Aorta (tissue), 5 donors: Measurements from ENCODE around the gene BRICD5. TPM values are rescaled to one million over a fixed set of nuclear protein-coding genes. Genes with fewer than 3 reads are reported as not detected.

Source experiments
- ATAC-seq: fragments of 200-7000 bp; cut with Tn5 transposase; one replicate; pipeline ENCODE4 v1.9.1; 2022; ENCODE audit warnings: moderate library complexity; ENCODE audit not compliant: low FRiP score
- DNase-seq, 2 donors: peaks; one replicate each; pipeline ENCODE4 v3.0.0-alpha.2; 2020
- H3K27ac ChIP-seq, 2 donors: one replicate each; pipeline ENCODE4 v1.5.1; 2013; ENCODE audit warnings: low read length in 2 of 2, mild to moderate bottlenecking in 2 of 2, moderate library complexity in 2 of 2, control low read depth in 1 of 2, inconsistent platforms in 1 of 2, low read depth in 1 of 2
- H3K27me3 ChIP-seq, 2 donors: one replicate each; pipeline ENCODE4 v1.6.1; 2013; ENCODE audit warnings: control low read depth in 1 of 2, low read length in 1 of 2, mild to moderate bottlenecking in 1 of 2, moderate library complexity in 1 of 2; ENCODE audit not compliant: insufficient read depth in 2 of 2, control insufficient read depth in 1 of 2
- H3K36me3 ChIP-seq, 2 donors: one replicate each; pipeline ENCODE4 v1.6.1; 2013; ENCODE audit warnings: control low read depth in 1 of 2, low read length in 1 of 2, mild to moderate bottlenecking in 1 of 2; ENCODE audit not compliant: insufficient read depth in 2 of 2, control insufficient read depth in 1 of 2
- H3K4me1 ChIP-seq, 2 donors: one replicate each; pipeline ENCODE4 v1.6.1; 2013; ENCODE audit warnings: low read length in 2 of 2, control low read depth in 1 of 2, mild to moderate bottlenecking in 1 of 2, moderate library complexity in 1 of 2; ENCODE audit not compliant: insufficient read depth in 2 of 2, control insufficient read depth in 1 of 2
- H3K4me3 ChIP-seq, 2 donors: one replicate each; pipeline ENCODE4 v1.5.1; 2013; ENCODE audit warnings: low read length in 2 of 2, control low read depth in 1 of 2, mild to moderate bottlenecking in 1 of 2
- H3K9me3 ChIP-seq: one replicate; pipeline ENCODE4 v1.6.1; 2013; ENCODE audit warnings: mild to moderate bottlenecking, low read length; ENCODE audit not compliant: control insufficient read depth
- WGBS, 2 donors: extraction: QIAGEN DNeasy Blood & Tissue Kit; methylation state at CpG; one replicate each; pipeline ENCODE4 v1.1.7; 2013; 5-methylcytosine and 5-hydroxymethylcytosine counted together
- intact Hi-C, 2 donors: fragments of 100-400 bp; cut with DNase I; formaldehyde crosslinking; loops; one replicate each; pipeline versions ENCODE4 v1.14.2 to v1.15.0; 2022
- polyA plus RNA-seq, 2 donors: library from polyadenylated mRNA; stranded (reverse); fragments of 200-250 nt; gene quantifications; one replicate each; pipeline ENCODE4 v1.2.3, GENCODE V29; 2013
- total RNA-seq, 2 donors: library from RNA; stranded (reverse); fragmentation: NEBNext Ultra II Directional; extraction: Animal tissue kit (Norgen Biotek cat#: 25700); gene quantifications; one replicate each; pipeline ENCODE4 v1.2.1, GENCODE V29; 2021
- donor health status: healthy with polysubstance abuse.
- donor health status: Bipolar disorder and iron deficiency.
- donor health status: DM: no; HTN: no; CAD: no.
- donor health status: DM: no; HTN: no; CAD: no.
- donor health status: DM: yes; HTN: yes; CAD: no.

Gene BRICD5
- total and polyA plus RNA-seq, 4 donors, result 0.88 to 36.1 (median 4.7) TPM

DNA sequence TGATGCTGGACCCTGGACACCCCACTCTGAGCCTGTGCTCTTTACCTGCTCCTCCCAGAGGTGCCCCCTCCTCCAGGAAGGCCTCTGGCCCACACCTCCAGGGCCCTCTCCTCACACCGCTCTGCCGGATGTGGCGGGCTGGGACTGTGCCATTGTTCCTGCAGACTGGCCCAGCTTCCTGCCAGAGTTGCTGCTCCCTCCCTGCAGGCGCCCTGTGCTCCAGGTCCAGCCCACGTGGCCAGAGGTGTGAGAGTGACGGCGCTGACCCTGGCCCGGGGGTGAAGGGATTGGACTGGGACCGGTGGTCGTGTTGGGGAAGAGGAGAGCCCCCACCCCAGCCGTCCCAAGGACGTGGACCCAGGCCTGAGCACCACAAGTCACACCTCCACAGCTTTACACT is 18.4 kb upstream of the BRICD5 start:
- DNase-seq (no peak), ATAC-seq (no peak)
- intact Hi-C loops, result no loop called here
- no peaks in the 10 kb centered on the region for H3K4me1 ChIP-seq
- 89 to 91% methylated on average over 12 of the region's 12 CpGs for WGBS, 2 donors
- no peak overlapping the region for H3K27ac ChIP-seq
- H3K36me3 ChIP-seq, result peaks cover 0 to 9% of the 10 kb centered on the region in 2 donors
- no peak overlapping the region for H3K4me3 ChIP-seq
- H3K27me3 ChIP-seq, result no peaks in the 10 kb centered on the region
- H3K9me3 ChIP-seq, result no peaks in the 10 kb centered on the region

DNA sequence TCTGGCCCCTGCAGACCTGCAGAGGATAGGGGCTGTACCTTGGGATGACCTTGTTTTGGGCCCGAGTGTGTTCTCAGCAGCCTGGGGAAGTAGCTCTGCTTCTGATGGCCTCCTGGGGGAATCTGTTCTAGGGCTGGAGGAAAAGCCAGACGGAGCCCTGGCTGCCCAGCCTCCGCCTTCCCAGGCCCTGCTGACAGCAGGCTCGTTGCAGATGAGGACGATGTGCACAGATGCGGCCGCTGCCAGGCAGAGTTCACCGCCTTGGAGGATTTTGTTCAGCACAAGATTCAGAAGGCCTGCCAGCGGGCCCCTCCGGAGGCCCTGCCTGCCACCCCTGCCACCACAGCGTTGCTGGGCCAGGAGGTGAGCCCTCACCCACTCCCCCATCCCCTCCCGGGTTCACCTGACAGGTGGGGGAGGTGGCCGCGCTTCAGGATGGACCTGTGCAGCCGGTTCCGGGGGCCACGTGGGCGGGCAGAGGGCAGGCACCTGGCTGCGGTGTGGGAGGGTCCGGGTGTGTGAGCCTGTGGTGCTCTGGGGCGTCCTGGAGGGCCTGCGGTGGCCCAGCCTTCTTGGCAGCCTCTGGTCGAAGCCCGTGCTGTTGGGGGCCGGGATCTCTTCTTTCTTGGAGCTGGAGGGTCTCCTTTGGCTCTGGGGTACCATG is 17.6 kb upstream of the BRICD5 start:
- intact Hi-C loops, result no loop called here
- peaks cover 0 to 8% of the 10 kb centered on the region in 2 donors for H3K36me3 ChIP-seq

DNA sequence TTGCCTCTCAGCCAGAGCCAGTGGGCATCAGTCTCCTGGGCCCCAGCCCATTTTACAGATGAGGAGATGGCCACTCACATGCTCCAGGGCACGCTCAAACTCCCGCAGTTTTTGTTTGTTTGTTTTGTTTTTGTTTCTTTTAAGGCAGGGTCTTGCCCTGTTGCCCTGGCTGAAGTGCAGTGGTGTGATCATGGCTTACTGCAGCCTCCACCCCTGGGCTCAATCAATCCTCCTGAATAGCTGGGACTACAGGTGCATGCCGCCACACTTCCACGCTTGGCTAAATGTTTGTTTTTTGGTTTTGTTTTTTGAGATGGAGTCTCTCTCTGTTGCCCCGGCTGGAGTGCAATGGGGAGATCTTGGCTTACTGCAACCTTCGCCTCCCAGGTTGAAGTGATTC is 16.3 kb upstream of the BRICD5 start:
- Histone ChIP-seq H3K27me3 (no peaks in the 10 kb centered on the region), H3K36me3 (peaks cover 0 to 8% of the 10 kb centered on the region in 2 donors), H3K27ac (no peak overlapping the region), H3K4me3 (no peak overlapping the region), H3K4me1 (no peaks in the 10 kb centered on the region), H3K9me3 (no peaks in the 10 kb centered on the region)
- DNase-seq, result no peak
- 85 to 88% methylated on average over 6 of the region's 6 CpGs for WGBS, 2 donors
- no peak for ATAC-seq
- intact Hi-C loops, result no loop called here

More for the DNA sequence above, 17.6 kb upstream of the BRICD5 start:
- ATAC-seq (no peak), DNase-seq (no peak)
- H3K4me3 ChIP-seq, result no peak overlapping the region
- no peaks in the 10 kb centered on the region for H3K9me3 ChIP-seq
- 89 to 92% methylated on average over 21 to 25 of the region's 25 CpGs for WGBS, 2 donors
- no peaks in the 10 kb centered on the region for H3K27me3 ChIP-seq
- no peaks in the 10 kb centered on the region for H3K4me1 ChIP-seq
- H3K27ac ChIP-seq, result no peak overlapping the region

DNA sequence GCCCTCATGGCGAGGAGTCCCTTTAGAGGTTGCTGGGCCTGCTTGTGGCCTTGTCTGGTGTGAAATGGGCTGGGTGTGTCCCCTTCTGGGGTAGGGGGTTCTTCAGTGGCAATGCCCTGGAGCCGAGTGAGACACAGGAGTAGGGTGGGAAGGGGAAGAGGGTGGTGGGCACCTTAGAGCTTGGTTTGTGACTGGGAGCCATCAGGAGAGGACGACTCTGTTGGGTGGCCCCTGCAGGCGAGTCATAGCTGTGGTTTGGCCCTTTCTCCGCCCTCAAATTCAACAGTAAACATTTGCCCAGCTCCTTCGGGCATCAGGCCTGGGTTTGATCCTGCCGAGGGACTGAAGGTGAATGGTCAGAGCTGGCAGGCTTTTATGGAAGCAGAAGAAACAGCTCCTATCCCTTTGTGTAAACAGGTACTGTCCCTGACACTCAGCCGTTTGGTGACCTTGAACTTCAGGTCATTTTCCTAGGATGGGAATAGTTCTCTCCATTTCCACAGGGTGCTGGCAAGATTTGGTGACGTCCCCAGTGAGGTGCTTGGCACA is 15.7 kb upstream of the BRICD5 start:
- Histone ChIP-seq H3K9me3 (no peaks in the 10 kb centered on the region), H3K27ac (no peak overlapping the region), H3K36me3 (peaks cover 0 to 8% of the 10 kb centered on the region in 2 donors), H3K4me3 (no peak overlapping the region), H3K4me1 (no peaks in the 10 kb centered on the region), H3K27me3 (no peaks in the 10 kb centered on the region)
- ATAC-seq, result no peak
- intact Hi-C loops, result no loop called here
- DNase-seq, result no peak
- 66 to 67% methylated on average over 9 of the region's 9 CpGs for WGBS, 2 donors

DNA sequence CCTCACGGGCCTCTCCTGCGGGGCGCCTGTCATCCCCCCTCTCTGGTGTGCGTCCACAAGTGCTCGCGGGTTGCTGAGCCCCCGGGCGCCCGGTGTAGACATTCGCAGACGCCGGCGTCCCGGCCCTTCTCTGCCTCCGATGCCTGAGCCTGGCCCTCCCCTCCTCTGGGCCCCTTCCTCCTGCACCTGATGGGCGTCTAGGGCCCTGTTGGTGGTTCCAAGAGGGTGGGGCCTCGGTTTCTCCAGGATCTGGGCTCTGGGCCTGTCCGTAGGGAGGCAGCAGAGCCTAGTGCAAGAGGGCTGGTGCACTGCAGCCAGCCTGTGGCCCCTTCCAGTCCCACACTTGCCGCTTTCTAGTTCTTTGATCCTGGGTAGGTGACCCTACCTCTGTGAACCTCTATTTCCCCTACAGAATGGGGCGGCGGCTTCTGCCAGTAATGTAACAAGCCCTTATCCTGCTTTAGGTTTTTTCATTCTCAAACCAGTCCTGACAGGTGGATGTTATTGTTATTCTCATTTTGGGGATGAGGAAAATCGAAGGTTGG is 13.4 kb upstream of the BRICD5 start:
- Histone ChIP-seq H3K4me3 (peak overlapping the region; percentile 43 to 82), H3K36me3 (peaks cover 0 to under 1% of the 10 kb centered on the region in 2 donors), H3K27me3 (no peaks in the 10 kb centered on the region), H3K4me1 (no peaks in the 10 kb centered on the region), H3K27ac (no peak overlapping the region), H3K9me3 (no peaks in the 10 kb centered on the region)
- peak; percentile 65 for ATAC-seq
- 6 to 7% methylated on average over 15 to 22 of the region's 22 CpGs for WGBS, 2 donors
- DNase-seq, result peak in 1 of 2 donors; percentile 68
- intact Hi-C loops, result loop anchor here in 1 of 2 donors (1.0 to 2.0 kb wide), 3 partner anchors 10 to 69 kb away; partner anchors contain the start of genes ECI1, PGP and TRAF7

DNA sequence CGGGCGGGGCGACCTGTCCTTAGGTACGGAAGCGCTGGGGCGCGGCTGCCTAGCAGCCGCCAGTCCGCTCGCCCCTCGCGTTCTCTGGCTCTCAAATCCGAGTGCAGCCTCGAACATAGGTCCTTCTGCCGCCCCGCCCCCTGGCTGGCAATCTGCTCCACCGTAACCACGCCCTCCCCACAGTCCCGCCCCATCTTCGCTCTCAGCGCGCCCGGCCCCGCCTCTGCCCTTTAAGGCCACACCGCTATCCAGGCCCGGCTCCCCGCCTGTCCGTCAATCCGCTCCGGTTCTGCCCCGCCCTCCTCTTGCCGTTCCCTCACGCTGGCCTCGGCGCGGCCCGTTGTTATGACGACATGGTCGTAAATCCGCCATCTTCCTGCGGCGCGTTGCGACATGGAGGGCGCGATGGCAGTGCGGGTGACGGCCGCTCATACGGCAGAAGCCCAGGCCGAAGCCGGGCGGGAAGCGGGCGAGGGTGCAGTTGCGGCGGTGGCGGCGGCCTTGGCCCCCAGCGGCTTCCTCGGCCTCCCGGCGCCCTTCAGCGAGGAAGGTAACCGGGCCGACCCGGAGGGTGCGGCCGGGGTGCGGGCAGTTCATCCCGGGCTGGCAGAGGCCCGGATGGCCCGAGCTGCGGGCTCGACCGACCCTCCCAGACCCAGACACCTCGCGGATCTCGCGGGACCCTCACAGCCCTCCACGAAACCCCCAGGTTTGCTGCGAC is 12.7 kb upstream of the BRICD5 start, which contains the start of gene E4F1:
Gene E4F1, plus strand, starts transcription at position 371 of the 721 bp plus-strand sequence. Its CDS starts 23 bp downstream, at position 394.
- Histone ChIP-seq H3K9me3 (no peaks in the 10 kb centered on the region), H3K4me1 (no peaks in the 10 kb centered on the region), H3K4me3 (peak within 1 kb of the TSS; percentile 43 to 82), H3K36me3 (no peaks in the 10 kb centered on the region), H3K27me3 (no peaks in the 10 kb centered on the region), H3K27ac (no peak within 1 kb of the TSS)
- DNase-seq, result peak; percentile 100
- WGBS, 2 donors, result 0% methylated on average over 74 to 82 of the region's 82 CpGs
- peak; percentile 99 for ATAC-seq
- intact Hi-C loops, result loop anchor here in 1 of 2 donors (1.0 to 2.0 kb wide), 3 partner anchors 9 to 68 kb away; partner anchors contain the start of genes ECI1, PGP and TRAF7

DNA sequence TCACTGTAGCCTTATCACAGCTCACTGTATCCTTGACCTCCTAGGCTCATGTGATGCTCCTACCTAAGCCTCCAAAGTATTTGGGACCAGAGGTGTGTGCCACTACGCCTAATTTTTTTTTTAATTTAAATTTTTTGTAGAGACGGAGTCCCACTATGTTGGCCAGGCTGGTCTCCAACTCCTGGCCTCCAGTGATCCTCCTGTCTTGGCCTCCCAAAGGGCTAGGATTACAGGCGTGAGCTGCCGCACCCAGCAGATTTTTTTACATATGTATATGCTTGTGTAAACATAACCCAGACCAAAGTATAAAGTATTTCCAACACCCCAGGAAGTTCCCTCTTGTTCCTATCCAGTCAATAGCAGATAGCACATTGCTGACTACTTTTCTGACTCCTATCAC is 5.7 kb upstream of the BRICD5 start:
- intact Hi-C loops, result no loop called here
- 93 to 94% methylated on average over 4 of the region's 4 CpGs for WGBS, 2 donors
- no peak overlapping the region for H3K27ac ChIP-seq

DNA sequence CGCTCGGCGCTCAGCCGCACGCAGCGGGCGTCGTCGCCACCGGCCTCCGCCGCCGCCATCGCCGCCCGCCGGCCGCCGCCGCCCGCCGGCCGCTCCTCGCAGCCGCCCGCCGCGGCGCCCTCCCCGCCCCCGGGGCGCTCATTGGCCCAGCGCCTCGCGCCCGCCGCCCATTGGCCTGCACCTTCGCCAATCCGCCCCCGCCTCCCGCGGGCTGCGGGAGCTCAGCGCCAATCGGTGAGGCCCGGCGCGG is 4.0 kb upstream of the BRICD5 start, which contains the start of gene PGP:
Gene PGP, minus strand, starts transcription at position 122 of the 250 bp plus-strand sequence. Its CDS starts 63 bp downstream, at position 59.
- peak; percentile 97 for ATAC-seq
- 0 to 1% methylated on average over 16 to 48 of the region's 48 CpGs for WGBS, 2 donors
- intact Hi-C loops, result loop anchor here in 1 of 2 donors (1.0 kb wide), 1 partner anchor 9 kb away; the partner anchor contains the start of gene E4F1
- Histone ChIP-seq H3K4me1 (no peaks in the 10 kb centered on the region), H3K27me3 (no peaks in the 10 kb centered on the region), H3K4me3 (peak within 1 kb of the TSS; percentile 61 to 74), H3K36me3 (no peaks in the 10 kb centered on the region), H3K27ac (peak within 1 kb of the TSS; percentile 29 to 93), H3K9me3 (no peaks in the 10 kb centered on the region)
- no peak for DNase-seq

More for the DNA sequence above, 5.7 kb upstream of the BRICD5 start:
- H3K27me3 ChIP-seq, result no peaks in the 10 kb centered on the region
- H3K36me3 ChIP-seq, result no peaks in the 10 kb centered on the region
- DNase-seq (no peak), ATAC-seq (no peak)
- no peaks in the 10 kb centered on the region for H3K4me1 ChIP-seq
- no peaks in the 10 kb centered on the region for H3K9me3 ChIP-seq
- H3K4me3 ChIP-seq, result no peak overlapping the region
